ENCODE data around the gene ADAM12.

GRCh38 chr10:125994601-125995000 is 393.7 kb downstream of the ADAM12 start:
- no peak for TF ChIP-seq POLR2A (IDR thresholded peaks at IDR 0.05; ENCODE audit: low read depth, low read length)
- no peak for TF ChIP-seq TAF1 (IDR thresholded peaks at IDR 0.05; ENCODE audit: low read depth, low read length)
- TF ChIP-seq POLR2AphosphoS5 (IDR thresholded peaks at IDR 0.05; ENCODE audit: low read depth, low read length), result no peak

Data from GM12891 (cell line).